ENCODE results near the gene WNK2. TPM values are rescaled to one million over a fixed set of nuclear protein-coding genes. Genes with fewer than 3 reads are reported as not detected.

The WNK2 gene
- total and polyA plus RNA-seq, 12 donors, result 1.1 to 17.6 (median 8.4) TPM

DNA sequence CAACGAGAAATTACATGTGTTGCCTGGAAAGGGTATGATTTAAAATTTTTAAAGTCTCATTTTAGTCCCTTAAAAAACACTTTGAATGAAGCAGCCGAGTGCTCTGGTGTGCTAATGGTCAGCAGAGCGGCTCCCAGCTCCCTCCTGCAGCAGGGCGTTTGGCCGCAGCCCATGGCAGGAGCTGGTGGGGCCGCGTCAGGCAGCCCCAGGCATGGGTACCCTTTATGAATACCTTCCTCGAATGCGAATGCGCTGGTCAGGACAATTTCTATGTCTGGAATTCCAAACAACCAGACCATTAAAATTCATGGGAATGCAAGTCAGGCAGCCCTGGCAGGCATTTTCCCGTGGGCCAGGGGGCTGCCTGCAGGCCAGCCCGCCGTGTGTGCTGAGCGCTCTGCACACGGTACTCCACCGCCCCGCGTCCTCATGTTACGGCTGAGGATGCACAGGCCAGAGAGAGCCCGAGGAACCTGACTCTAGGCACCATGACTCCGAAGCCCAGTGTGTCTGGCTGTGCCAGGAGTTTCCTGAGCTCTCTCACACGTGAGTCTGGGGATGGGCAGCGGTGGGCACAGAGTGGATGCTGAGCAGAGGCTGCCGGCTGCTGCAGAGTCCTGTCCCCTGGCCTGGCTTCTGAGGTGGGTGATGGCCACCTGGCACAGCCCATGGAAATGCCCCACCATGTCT is 123.7 kb downstream of the WNK2 start:
- Histone ChIP-seq H3K36me3 (replicated peaks in 1 of 2) (no peaks in the 10 kb centered on the region), H3K27ac (no peak overlapping the region), H3K27me3 (no peaks in the 10 kb centered on the region), H3K9me3 (replicated peaks in 1 of 3) (no peaks in the 10 kb centered on the region), H3K4me1 (replicated peaks in 1 of 2) (no peaks in the 10 kb centered on the region), H3K4me3 (no peak overlapping the region)
- intact Hi-C loops (cut with DNase I), result loop anchor here in 1 of 2 donors (10.0 kb wide), 2 partner anchors 203 to 303 kb away; no protein-coding TSS in a partner anchor
- no peak for TF ChIP-seq POLR2A (IDR thresholded peaks at IDR 0.05)
- TF ChIP-seq, protein P1, sequence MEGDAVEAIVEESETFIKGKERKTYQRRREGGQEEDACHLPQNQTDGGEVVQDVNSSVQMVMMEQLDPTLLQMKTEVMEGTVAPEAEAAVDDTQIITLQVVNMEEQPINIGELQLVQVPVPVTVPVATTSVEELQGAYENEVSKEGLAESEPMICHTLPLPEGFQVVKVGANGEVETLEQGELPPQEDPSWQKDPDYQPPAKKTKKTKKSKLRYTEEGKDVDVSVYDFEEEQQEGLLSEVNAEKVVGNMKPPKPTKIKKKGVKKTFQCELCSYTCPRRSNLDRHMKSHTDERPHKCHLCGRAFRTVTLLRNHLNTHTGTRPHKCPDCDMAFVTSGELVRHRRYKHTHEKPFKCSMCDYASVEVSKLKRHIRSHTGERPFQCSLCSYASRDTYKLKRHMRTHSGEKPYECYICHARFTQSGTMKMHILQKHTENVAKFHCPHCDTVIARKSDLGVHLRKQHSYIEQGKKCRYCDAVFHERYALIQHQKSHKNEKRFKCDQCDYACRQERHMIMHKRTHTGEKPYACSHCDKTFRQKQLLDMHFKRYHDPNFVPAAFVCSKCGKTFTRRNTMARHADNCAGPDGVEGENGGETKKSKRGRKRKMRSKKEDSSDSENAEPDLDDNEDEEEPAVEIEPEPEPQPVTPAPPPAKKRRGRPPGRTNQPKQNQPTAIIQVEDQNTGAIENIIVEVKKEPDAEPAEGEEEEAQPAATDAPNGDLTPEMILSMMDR (IDR thresholded peaks at IDR 0.05), result no peak
- peak in 2 of 7 donors; percentile 1 to 23 for DNase-seq
- 92 to 99% (median 93%) methylated on average over 16 to 24 of the region's 24 CpGs for WGBS, 4 donors

DNA sequence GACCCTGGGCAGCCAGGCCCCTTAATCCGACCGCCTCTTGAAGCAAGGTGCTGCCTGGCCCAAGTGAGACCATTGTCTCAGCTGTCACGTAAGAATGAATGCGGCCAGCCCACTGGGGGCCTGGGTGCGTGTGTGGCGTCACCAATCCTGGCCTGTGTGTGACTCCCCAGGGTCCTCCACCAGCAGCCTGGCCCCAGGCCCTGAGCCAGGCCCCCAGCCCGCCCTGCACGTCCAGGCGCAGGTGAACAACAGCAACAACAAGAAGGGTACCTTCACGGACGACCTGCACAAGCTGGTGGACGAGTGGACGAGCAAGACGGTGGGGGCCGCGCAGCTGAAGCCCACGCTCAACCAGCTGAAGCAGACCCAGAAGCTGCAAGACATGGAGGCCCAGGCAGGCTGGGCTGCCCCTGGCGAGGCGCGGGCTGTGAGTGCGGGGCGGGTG is 124.2 kb downstream of the WNK2 start:
- TF ChIP-seq POLR2A (IDR thresholded peaks at IDR 0.05), result no peak
- TF ChIP-seq, protein P1 (IDR thresholded peaks at IDR 0.05), result no peak

DNA sequence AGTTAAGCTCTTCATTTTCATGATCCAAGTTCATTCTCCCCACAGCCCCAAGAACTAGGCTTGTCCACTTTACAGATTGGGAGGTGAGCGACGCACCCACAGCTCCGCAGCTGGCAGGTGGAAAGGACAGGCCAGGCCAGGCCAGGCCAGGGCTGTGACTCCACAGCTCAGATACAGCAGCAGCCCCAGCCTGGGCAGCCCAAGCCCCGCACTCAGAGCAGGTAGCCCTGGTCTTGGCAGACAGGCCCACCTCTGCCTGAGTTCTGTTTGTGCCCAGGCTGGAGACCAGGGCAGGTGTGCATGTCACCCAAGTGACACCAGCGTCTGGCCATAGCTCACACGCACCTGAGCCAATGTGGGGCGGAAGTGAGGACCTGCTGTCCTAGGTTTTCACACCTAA is 124.7 kb downstream of the WNK2 start:
- DNase-seq, result peak in 3 of 7 donors; percentile 4 to 30 (median 9)
- intact Hi-C loops (cut with DNase I), result loop anchor here in 1 of 2 donors (10.0 kb wide), 2 partner anchors 204 to 304 kb away; no protein-coding TSS in a partner anchor

More for the DNA sequence above, 124.2 kb downstream of the WNK2 start:
- Histone ChIP-seq H3K4me3 (no peak overlapping the region), H3K9me3 (replicated peaks in 1 of 3) (no peaks in the 10 kb centered on the region), H3K4me1 (replicated peaks in 1 of 2) (peaks cover 0 to 3% of the 10 kb centered on the region in 2 donors), H3K27ac (no peak overlapping the region), H3K27me3 (no peaks in the 10 kb centered on the region), H3K36me3 (replicated peaks in 1 of 2) (no peaks in the 10 kb centered on the region)
- intact Hi-C loops (cut with DNase I), result loop anchor here in 1 of 2 donors (10.0 kb wide), 2 partner anchors 203 to 303 kb away; no protein-coding TSS in a partner anchor
- WGBS, 4 donors, result 94 to 100% (median 96%) methylated on average over 3 to 22 of the region's 22 CpGs
- DNase-seq, result peak in 2 of 7 donors; percentile 10 to 18

DNA sequence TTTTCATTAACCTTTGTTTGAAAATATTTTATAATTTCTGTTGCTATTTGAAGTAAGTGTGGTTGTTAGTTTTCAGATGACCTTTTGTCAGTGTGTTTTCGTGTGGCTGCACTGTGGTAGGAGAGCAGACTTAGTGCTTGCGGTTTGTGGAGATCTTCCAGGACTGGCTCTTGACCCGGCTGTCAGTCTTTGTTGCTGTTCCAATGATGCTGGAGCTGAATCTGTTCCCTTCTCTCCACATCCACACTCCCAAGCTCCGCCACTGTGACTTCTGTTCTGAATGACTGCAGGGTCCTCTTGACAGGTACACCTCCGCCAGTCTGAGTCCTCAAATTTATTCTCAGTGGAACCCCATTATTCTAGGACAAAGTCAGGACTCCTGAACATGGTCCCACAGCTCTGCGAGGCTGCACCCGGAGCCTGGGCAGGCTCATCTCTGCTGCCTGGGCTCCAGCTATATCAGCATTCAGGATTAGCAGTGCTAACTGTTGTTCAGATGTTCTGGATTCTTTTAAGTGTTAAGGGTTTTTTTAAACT is 126.0 kb downstream of the WNK2 start:
- TF ChIP-seq, protein P1 (IDR thresholded peaks at IDR 0.05), result no peak
- no peak for TF ChIP-seq POLR2A (IDR thresholded peaks at IDR 0.05)
- Histone ChIP-seq H3K27me3 (no peaks in the 10 kb centered on the region), H3K4me3 (no peak overlapping the region), H3K9me3 (replicated peaks in 1 of 3) (no peaks in the 10 kb centered on the region), H3K27ac (no peak overlapping the region), H3K4me1 (replicated peaks in 1 of 2) (peaks cover 0 to 3% of the 10 kb centered on the region in 2 donors), H3K36me3 (replicated peaks in 1 of 2) (no peaks in the 10 kb centered on the region)
- 86 to 93% (median 90%) methylated on average over 7 of the region's 7 CpGs for WGBS, 4 donors
- intact Hi-C loops (cut with DNase I), result loop anchor here in 1 of 2 donors (10.0 kb wide), 2 partner anchors 205 to 305 kb away; no protein-coding TSS in a partner anchor
- peak in 2 of 7 donors; percentile 1 to 17 for DNase-seq

More for the DNA sequence above, 124.7 kb downstream of the WNK2 start:
- H3K27ac ChIP-seq, result no peak overlapping the region
- no peak overlapping the region for H3K4me3 ChIP-seq
- H3K4me1 ChIP-seq (replicated peaks in 1 of 2), result peaks cover 0 to 3% of the 10 kb centered on the region in 2 donors
- TF ChIP-seq, protein P1 (IDR thresholded peaks at IDR 0.05), result no peak
- TF ChIP-seq POLR2A (IDR thresholded peaks at IDR 0.05), result no peak
- H3K9me3 ChIP-seq (replicated peaks in 1 of 3), result no peaks in the 10 kb centered on the region
- WGBS, 4 donors, result 91 to 98% (median 96%) methylated on average over 4 to 7 of the region's 7 CpGs
- no peaks in the 10 kb centered on the region for H3K36me3 ChIP-seq (replicated peaks in 1 of 2)
- no peaks in the 10 kb centered on the region for H3K27me3 ChIP-seq

All from adrenal gland (tissue), 12 donors.